B cell (primary cell): ENCODE data around the gene SFXN5. TPM values are rescaled to one million over a fixed set of nuclear protein-coding genes. Genes with fewer than 3 reads are reported as not detected.

Experiments
- ATAC-seq: fragments of 200-7000 bp; cut with Tn5 transposase; one replicate; pipeline ENCODE4 v1.10.0; 2021; ENCODE audit warnings: low read depth, mild to moderate bottlenecking, moderate number of reproducible peaks, moderate library complexity
- CTCF ChIA-PET: fragments of 350-600 bp; sonication (Branson Sonifier 250); formaldehyde crosslinking; loops from one replicate; lab custom pipeline; 2021; ENCODE audit warnings: antibody characterized with exemption, inconsistent platforms; lab: Charles Lee
- POLR2A ChIA-PET: fragments of 350-600 bp; sonication (Branson Sonifier 250); formaldehyde crosslinking; loops from one replicate; lab custom pipeline; 2021; ENCODE audit warnings: antibody characterized with exemption; lab: Charles Lee
- DNase-seq: peaks from one replicate; pipeline ENCODE4 v3.0.0; 2013
- H2AFZ ChIP-seq: 2 replicates; pipeline ENCODE4 v1.6.1; 2012; ENCODE audit warnings: mild to moderate bottlenecking, low read depth, low read length; ENCODE audit not compliant: insufficient read depth, poor library complexity, severe bottlenecking
- H3K27ac ChIP-seq, 2 donors: 1 replicate in 1 of 2; 2 replicates in 1 of 2; pipeline ENCODE4 v1.5.1; 2012 to 2013; ENCODE audit warnings: low read length in 2 of 2, mild to moderate bottlenecking in 2 of 2, moderate library complexity in 1 of 2
- H3K27me3 ChIP-seq, 4 experiments: fragments of 200-600 bp in 1 of 4; sonication (generic) in 1 of 4; replicated peaks in 1 of 4; 1 replicate in 2 of 4; 2 replicates in 2 of 4; pipeline versions ENCODE4 v1.6.1 to v1.7.0; 2013 to 2016; ENCODE audit warnings: low read length in 3 of 4, mild to moderate bottlenecking in 2 of 4, mixed read lengths in 1 of 4, moderate library complexity in 1 of 4; ENCODE audit not compliant: insufficient read depth in 4 of 4, control insufficient read depth in 3 of 4; ENCODE audit errors: control extremely low read depth in 1 of 4
- H3K36me3 ChIP-seq, 2 experiments: replicated peaks in 1 of 2; 1 replicate in 1 of 2; 2 replicates in 1 of 2; pipeline versions ENCODE4 v1.6.1 to v1.7.1; 2013; ENCODE audit warnings: low read length in 1 of 2; ENCODE audit not compliant: insufficient read depth in 2 of 2, control insufficient read depth in 1 of 2; ENCODE audit errors: control extremely low read depth in 1 of 2, extremely low read depth in 1 of 2
- H3K4me1 ChIP-seq, 2 donors: fragments of 200-600 bp in 1 of 2; sonication (generic) in 1 of 2; 1 replicate in 1 of 2; 2 replicates in 1 of 2; pipeline versions ENCODE4 v1.5.1 to v1.6.1; 2013 to 2017; ENCODE audit warnings: low read length in 2 of 2; ENCODE audit not compliant: control insufficient read depth in 2 of 2, insufficient read depth in 2 of 2
- H3K4me2 ChIP-seq: replicated peaks from 2 replicates; pipeline ENCODE3; 2012; ENCODE audit warnings: mild to moderate bottlenecking, low read depth, low read length; ENCODE audit not compliant: poor library complexity, severe bottlenecking
- H3K4me3 ChIP-seq, 5 experiments: fragments of 200-600 bp in 1 of 5; sonication (generic) in 1 of 5; 1 replicate in 3 of 5; 2 replicates in 2 of 5; pipeline versions ENCODE4 v1.5.1 to v1.7.0; 2011 to 2016; ENCODE audit warnings: low read length in 4 of 5, mild to moderate bottlenecking in 4 of 5, low read depth in 2 of 5, control low read depth in 1 of 5, moderate library complexity in 1 of 5; ENCODE audit not compliant: insufficient read depth in 1 of 5; ENCODE audit errors: control extremely low read depth in 1 of 5, extremely low read depth in 1 of 5
- H3K79me2 ChIP-seq: fragments of 200-600 bp; sonication (generic); one replicate; pipeline ENCODE4 v1.6.0; 2016; ENCODE audit warnings: low read length; ENCODE audit not compliant: control insufficient read depth, insufficient read depth
- H3K9ac ChIP-seq: fragments of 200-600 bp; sonication (generic); 2 replicates; pipeline ENCODE4 v1.6.1; 2017; ENCODE audit warnings: mild to moderate bottlenecking, low read length, moderate library complexity
- H3K9me3 ChIP-seq, 3 donors: one replicate each; pipeline versions ENCODE4 v1.6.1 to v1.7.1; 2013; ENCODE audit warnings: low read length in 2 of 3; ENCODE audit not compliant: control insufficient read depth in 2 of 3, insufficient read depth in 1 of 3; ENCODE audit errors: control extremely low read depth in 1 of 3
- H4K20me1 ChIP-seq: 2 replicates; pipeline ENCODE4 v1.6.0; 2012; ENCODE audit warnings: mild to moderate bottlenecking, low read length; ENCODE audit not compliant: insufficient read depth, control insufficient read depth, poor library complexity, severe bottlenecking
- H3K27ac Mint-ChIP-seq: one replicate; pipeline ENCODE4 v1.8.0; 2021; ENCODE audit warnings: mixed read lengths
- H3K27me3 Mint-ChIP-seq: one replicate; pipeline ENCODE4 v1.8.0; 2021; ENCODE audit warnings: mixed read lengths
- H3K4me1 Mint-ChIP-seq: one replicate; pipeline ENCODE4 v1.8.0; 2021; ENCODE audit warnings: mixed read lengths
- H3K4me3 Mint-ChIP-seq: one replicate; pipeline ENCODE4 v1.8.0; 2021; ENCODE audit warnings: mixed read lengths
- H3K9me3 Mint-ChIP-seq: one replicate; pipeline ENCODE4 v1.8.0; 2022; ENCODE audit warnings: mixed read lengths; ENCODE audit not compliant: insufficient read depth
- EZH2 ChIP-seq: IDR thresholded peaks from 2 replicates; pipeline ENCODE4 v1.6.1; 2012; ENCODE audit warnings: borderline replicate concordance, low read depth, mild to moderate bottlenecking, moderate library complexity, low read length; ENCODE audit not compliant: insufficient read depth, poor library complexity, severe bottlenecking
- WGBS: methylation state at CpG from one replicate; pipeline ENCODE4 v1.1.5; 2013; ENCODE audit warnings: missing lambda C conversion rate; ENCODE audit not compliant: insufficient coverage; 5-methylcytosine and 5-hydroxymethylcytosine counted together
- intact Hi-C: fragments of 100-400 bp; cut with micrococcal nuclease; formaldehyde crosslinking; loops from one replicate; pipeline ENCODE4 v1.10.0; 2022
- polyA plus RNA-seq: library from polyadenylated mRNA; depleted of rRNA; stranded (reverse); fragments of >200 nt; gene quantifications from 2 replicates; pipeline ENCODE4 v1.2.3, GENCODE V29; 2012
- total RNA-seq, 2 donors: library from RNA; stranded (reverse); fragments of 120-200 nt in 1 of 2; gene quantifications; 1 replicate in 1 of 2; 2 replicates in 1 of 2; pipeline versions ENCODE4 v1.2.3 to v1.2.4, GENCODE V29; 2013 to 2022
- TF ChIP-seq, protein P1 (sequence below): fragments of 200-600 bp; IDR thresholded peaks from one replicate; pipeline ENCODE4 v1.8.0; 2022; ENCODE audit warnings: antibody characterized with exemption, mild to moderate bottlenecking

The SFXN5 gene
- total and polyA plus RNA-seq, 2 donors (not counting 1 experiment from before 2014, with no cell fraction given) = 8.0 to 16.9 TPM

DNA sequence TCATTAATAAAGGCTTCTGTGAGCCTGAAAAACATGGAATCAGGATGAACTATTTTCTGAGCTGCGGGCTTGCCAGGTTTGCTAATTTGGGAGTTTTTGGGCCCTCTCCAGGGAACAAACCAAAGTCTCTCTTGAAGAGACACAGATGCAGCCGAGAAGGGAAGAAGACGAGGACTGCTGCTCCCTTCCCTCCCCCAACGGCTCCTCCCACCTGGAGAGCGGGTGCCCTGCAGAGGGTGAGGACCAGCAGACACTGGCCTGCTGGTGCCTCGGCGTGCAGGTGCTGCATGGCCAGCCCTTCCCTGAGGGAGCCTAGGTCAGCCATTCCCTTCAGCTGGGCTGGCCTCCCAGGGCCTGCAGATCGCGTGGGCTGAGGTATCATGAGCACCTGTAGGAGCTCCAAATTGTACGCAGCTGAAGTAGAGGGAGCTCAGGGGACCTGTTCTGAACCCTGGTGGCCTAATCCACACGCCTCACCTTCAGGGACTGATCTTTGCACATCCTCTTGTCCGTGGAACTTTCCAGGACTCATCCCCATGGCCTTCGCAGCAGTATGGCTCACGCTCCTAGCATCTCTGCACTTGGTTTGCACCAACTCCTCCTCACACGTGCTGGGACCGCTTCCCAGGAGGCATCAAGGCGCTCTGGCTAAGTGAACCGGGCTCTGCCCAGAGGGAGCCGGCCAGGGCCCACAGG lies 134.7 kb downstream of the SFXN5 start:
- no peak overlapping the region for H2AFZ ChIP-seq
- WGBS = 91% methylated on average over 18 of the region's 19 CpGs
- no peak overlapping the region for H3K27ac Mint-ChIP-seq
- no peaks in the 10 kb centered on the region for H3K9me3 Mint-ChIP-seq
- TF ChIP-seq, protein P1, sequence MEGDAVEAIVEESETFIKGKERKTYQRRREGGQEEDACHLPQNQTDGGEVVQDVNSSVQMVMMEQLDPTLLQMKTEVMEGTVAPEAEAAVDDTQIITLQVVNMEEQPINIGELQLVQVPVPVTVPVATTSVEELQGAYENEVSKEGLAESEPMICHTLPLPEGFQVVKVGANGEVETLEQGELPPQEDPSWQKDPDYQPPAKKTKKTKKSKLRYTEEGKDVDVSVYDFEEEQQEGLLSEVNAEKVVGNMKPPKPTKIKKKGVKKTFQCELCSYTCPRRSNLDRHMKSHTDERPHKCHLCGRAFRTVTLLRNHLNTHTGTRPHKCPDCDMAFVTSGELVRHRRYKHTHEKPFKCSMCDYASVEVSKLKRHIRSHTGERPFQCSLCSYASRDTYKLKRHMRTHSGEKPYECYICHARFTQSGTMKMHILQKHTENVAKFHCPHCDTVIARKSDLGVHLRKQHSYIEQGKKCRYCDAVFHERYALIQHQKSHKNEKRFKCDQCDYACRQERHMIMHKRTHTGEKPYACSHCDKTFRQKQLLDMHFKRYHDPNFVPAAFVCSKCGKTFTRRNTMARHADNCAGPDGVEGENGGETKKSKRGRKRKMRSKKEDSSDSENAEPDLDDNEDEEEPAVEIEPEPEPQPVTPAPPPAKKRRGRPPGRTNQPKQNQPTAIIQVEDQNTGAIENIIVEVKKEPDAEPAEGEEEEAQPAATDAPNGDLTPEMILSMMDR = no peak
- no peak for TF ChIP-seq EZH2
- CTCF ChIA-PET = no interaction called here
- no peaks in the 10 kb centered on the region for H3K36me3 ChIP-seq
- no peak overlapping the region for H3K9ac ChIP-seq
- no peak overlapping the region for H3K4me3 ChIP-seq
- no peaks in the 10 kb centered on the region for H3K4me1 ChIP-seq
- H3K27me3 ChIP-seq = peaks cover 0 to 10% (median 0%) of the 10 kb centered on the region in 4 experiments
- H3K4me3 Mint-ChIP-seq = no peak overlapping the region
- H3K4me1 Mint-ChIP-seq = no peaks in the 10 kb centered on the region
- H3K4me2 ChIP-seq = no peak overlapping the region
- H4K20me1 ChIP-seq = no peaks in the 10 kb centered on the region
- no peak for ATAC-seq
- intact Hi-C loops = no loop called here
- POLR2A ChIA-PET = no interaction called here
- no peak for DNase-seq
- H3K9me3 ChIP-seq = no peaks in the 10 kb centered on the region
- no peak overlapping the region for H3K27ac ChIP-seq
- H3K27me3 Mint-ChIP-seq = peaks cover 16% of the 10 kb centered on the region
- H3K79me2 ChIP-seq = no peaks in the 10 kb centered on the region

- ChIA-PET POLR2A (no interaction called here), CTCF (no interaction called here)
- no peak for TF ChIP-seq EZH2
- TF ChIP-seq, protein P1 = no peak
- Histone ChIP-seq H3K27ac (no peak overlapping the region), H3K4me3 (no peak overlapping the region), H3K79me2 (no peaks in the 10 kb centered on the region), H3K4me2 (no peak overlapping the region), H3K36me3 (no peaks in the 10 kb centered on the region), H3K9ac (no peak overlapping the region), H4K20me1 (no peaks in the 10 kb centered on the region), H3K9me3 (no peaks in the 10 kb centered on the region), H3K27me3 (peaks cover 0 to 16% (median 0%) of the 10 kb centered on the region in 4 experiments), H3K4me1 (no peaks in the 10 kb centered on the region), H2AFZ (no peak overlapping the region)
- Mint-ChIP-seq H3K4me1 (no peaks in the 10 kb centered on the region), H3K9me3 (no peaks in the 10 kb centered on the region), H3K4me3 (no peak overlapping the region), H3K27ac (no peak overlapping the region), H3K27me3 (peaks cover 19% of the 10 kb centered on the region)
- no peak for ATAC-seq
- WGBS = 92% methylated on average over 1 of the region's 2 CpGs
- no peak for DNase-seq
- intact Hi-C loops = no loop called here
Observed at GRCh38 chr2:72935611-72935957, 135.9 kb downstream of the SFXN5 start.
